Measurements from ENCODE around the gene CANT1.
A peak's percentile ranks its signal among the peaks of the same experiment; 100 is the strongest.

CANT1 gene

DNA sequence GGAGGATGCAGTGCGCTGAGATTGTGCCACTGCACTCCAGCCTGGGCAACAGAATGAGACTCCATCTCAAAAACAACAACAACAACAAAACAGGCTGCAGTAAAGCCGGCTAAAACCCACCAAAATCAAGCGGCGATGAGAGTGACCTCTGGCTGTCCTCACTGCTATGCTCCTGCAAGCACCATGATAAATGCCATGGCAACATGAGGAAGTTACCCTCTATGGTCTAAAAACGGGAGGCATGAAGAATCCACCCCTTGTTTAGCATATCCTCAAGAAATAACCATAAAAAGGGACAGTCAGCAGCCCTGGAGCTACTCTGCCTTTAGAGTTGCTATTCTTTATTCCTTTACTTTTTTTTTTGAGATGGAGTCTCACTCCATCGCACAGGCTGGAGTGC, 21.4 kb downstream of the CANT1 start:
- Histone ChIP-seq H3K36me3 (peaks cover 41% of the 10 kb centered on the region), H3K9me3 (no peaks in the 10 kb centered on the region), H3K4me3 (no peak overlapping the region), H3K27me3 (no peaks in the 10 kb centered on the region), H3K27ac (no peak overlapping the region), H3K4me2 (peak overlapping the region; percentile 75), H4K20me1 (peaks cover 21% of the 10 kb centered on the region), H3K9ac (no peak overlapping the region), H3K4me1 (peaks cover 37% of the 10 kb centered on the region)
- TF ChIP-seq Cebpa-rat (IDR thresholded peaks at IDR 0.05): no peak

DNA sequence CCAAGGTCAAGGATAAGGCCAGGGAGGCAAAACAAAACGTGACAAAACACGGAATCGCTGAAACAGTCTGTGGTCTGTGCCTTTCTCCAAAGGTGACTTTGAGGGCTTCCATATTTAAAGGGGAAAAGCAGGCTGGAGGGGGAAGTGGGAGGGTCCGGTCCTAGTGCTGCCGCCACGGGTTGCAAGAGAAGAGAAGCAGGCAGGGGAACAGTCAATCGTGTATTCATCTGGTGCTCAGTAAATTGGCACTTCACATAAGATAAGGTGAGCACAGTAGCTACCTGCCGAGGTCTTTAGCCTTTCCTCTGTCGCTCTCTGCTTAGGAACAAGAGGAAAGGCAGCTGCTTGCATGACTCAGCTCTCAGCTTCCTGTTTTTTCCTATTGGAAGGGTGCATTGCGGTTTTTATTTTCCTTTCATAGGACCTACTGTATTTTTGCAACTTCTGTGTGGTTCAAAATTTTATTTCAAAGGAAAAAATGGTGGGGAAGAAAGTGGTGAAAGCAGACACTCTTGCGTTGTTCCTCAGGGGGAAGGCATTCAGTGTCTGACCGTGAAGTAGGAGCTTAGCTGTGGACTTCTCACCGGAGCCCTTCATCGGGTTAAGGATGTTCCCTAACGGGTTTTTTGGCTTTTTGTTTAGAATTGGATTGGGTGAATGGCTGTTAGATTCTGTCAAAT, 22.8 kb downstream of the CANT1 start:
- H3K36me3 ChIP-seq: peaks cover 27% of the 10 kb centered on the region
- H3K9me3 ChIP-seq: no peaks in the 10 kb centered on the region
- H3K9ac ChIP-seq: no peak overlapping the region
- peaks cover 8% of the 10 kb centered on the region; the same call in 1 of the 2 replicates for H4K20me1 ChIP-seq
- peak overlapping the region; percentile 1; the same call in 1 of the 2 replicates for H3K27ac ChIP-seq
- H3K4me1 ChIP-seq: peaks cover 40% of the 10 kb centered on the region
- no peaks in the 10 kb centered on the region for H3K27me3 ChIP-seq
- peak overlapping the region; percentile 75 for H3K4me2 ChIP-seq
- no peak for TF ChIP-seq Cebpa-rat (IDR thresholded peaks at IDR 0.05)
- no peak overlapping the region for H3K4me3 ChIP-seq

- TF ChIP-seq Cebpa-rat (IDR thresholded peaks at IDR 0.05): no peak
Observed at GRCh38 chr17:78986048-78986648, 23.4 kb downstream of the CANT1 start.

GRCh38 chr17:78985395-78985794, 24.2 kb downstream of the CANT1 start:
- Histone ChIP-seq H3K27ac (no peak overlapping the region), H3K9me3 (no peaks in the 10 kb centered on the region), H3K27me3 (no peaks in the 10 kb centered on the region), H3K36me3 (peaks cover 13% of the 10 kb centered on the region), H4K20me1 (no peaks in the 10 kb centered on the region), H3K4me3 (no peak overlapping the region), H3K4me1 (peaks cover 54% of the 10 kb centered on the region), H3K9ac (no peak overlapping the region), H3K4me2 (peak overlapping the region; percentile 75; the same call in 1 of the 2 replicates)
- no peak for TF ChIP-seq Cebpa-rat (IDR thresholded peaks at IDR 0.05)

More at GRCh38 chr17:78986048-78986648, 23.4 kb downstream of the CANT1 start:
- Histone ChIP-seq H3K4me2 (peak overlapping the region; percentile 75), H3K27ac (peak overlapping the region; percentile 1; the same call in 1 of the 2 replicates), H3K4me1 (peaks cover 46% of the 10 kb centered on the region), H3K4me3 (no peak overlapping the region), H3K27me3 (no peaks in the 10 kb centered on the region), H4K20me1 (peaks cover 1% of the 10 kb centered on the region; the same call in 1 of the 2 replicates), H3K9ac (no peak overlapping the region), H3K36me3 (peaks cover 21% of the 10 kb centered on the region), H3K9me3 (no peaks in the 10 kb centered on the region)

GRCh38 chr17:78981010-78981888, 28.3 kb downstream of the CANT1 start:
- peaks cover 9% of the 10 kb centered on the region; the same call in 1 of the 2 replicates for H3K36me3 ChIP-seq
- H3K9me3 ChIP-seq: no peaks in the 10 kb centered on the region
- H3K9ac ChIP-seq: peak overlapping the region; percentile 73
- peak overlapping the region; percentile 87 for H3K27ac ChIP-seq
- no peak for TF ChIP-seq Cebpa-rat (IDR thresholded peaks at IDR 0.05)
- H3K4me2 ChIP-seq: peak overlapping the region; percentile 97
- H4K20me1 ChIP-seq: peaks cover 20% of the 10 kb centered on the region; the same call in 1 of the 2 replicates
- no peak overlapping the region; the same call in 1 of the 2 replicates for H3K4me3 ChIP-seq
- H3K27me3 ChIP-seq: no peaks in the 10 kb centered on the region
- peaks cover 67% of the 10 kb centered on the region for H3K4me1 ChIP-seq

DNA sequence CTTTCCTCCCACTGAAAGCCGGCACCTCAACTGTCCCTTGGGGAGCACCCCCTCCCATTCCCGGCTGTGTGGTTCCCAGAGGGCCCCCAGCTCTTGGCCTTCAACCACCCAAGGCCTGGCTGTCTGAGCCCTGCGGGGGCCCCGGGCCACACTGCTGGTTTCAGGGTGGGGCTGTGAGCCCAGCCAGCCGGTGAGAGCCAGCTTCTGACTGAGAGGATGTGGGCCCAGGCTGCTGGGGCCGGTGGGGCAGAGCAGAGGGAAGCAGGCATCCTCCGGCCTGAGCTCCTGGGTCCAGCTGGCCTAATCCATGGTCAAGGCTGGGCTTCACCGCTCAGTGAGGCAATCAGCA, 29.0 kb downstream of the CANT1 start:
- Histone ChIP-seq H3K4me1 (peaks cover 67% of the 10 kb centered on the region), H3K27ac (peak overlapping the region; percentile 87), H3K9me3 (no peaks in the 10 kb centered on the region), H3K4me3 (peak overlapping the region; percentile 62), H3K27me3 (no peaks in the 10 kb centered on the region), H3K36me3 (peaks cover 15% of the 10 kb centered on the region; the same call in 1 of the 2 replicates), H3K4me2 (peak overlapping the region; percentile 97), H3K9ac (peak overlapping the region; percentile 73), H4K20me1 (peaks cover 24% of the 10 kb centered on the region; the same call in 1 of the 2 replicates)
- TF ChIP-seq Cebpa-rat (IDR thresholded peaks at IDR 0.05): no peak

DNA sequence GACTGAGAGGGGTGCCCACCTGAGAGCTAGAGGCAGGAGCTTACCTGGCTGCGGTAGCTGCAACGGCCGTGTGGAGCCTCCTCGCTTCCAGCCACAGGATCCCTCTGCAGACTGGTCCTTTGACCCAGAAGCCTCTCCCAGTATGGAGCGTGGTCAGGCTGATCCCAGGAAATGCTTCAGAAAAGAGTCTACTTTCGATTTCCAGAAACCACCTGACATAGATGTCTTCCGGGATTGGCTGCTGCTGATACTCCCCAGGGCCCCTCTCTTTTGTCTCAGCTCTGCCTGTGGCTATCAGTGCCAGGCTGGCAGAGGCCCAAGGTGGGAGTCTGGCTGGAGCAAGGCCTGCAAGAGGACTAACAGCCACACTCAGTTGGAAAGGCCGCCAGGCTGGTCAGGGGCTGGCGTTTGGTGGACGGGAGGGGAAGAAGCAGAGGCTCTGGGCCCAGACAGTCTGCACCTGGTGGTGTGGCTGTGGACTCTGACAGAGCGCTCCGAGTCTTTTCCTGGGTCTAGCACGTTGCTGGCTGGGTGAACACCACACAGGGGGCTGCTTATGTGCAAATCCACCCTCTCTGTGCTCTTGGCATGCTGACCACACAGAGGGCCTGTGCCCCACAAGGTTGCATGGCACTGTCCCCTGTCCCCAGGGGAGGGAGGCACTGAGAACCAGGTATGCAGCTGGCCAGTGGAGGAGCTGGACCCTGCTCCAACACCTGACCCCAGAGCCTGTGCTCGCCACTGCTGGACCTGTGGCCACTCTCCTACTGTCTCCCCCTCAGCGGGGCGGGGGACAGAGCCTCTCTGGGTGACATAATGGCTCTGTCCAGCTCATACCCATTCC, 29.6 kb downstream of the CANT1 start, which contains the start of gene LGALS3BP:
LGALS3BP (minus strand) TSS at position 144 of the 844 bp plus-strand sequence. CDS start 2,732 bp downstream, outside the sequence.
- H3K9ac ChIP-seq: peak within 1 kb of the TSS; percentile 73

DNA sequence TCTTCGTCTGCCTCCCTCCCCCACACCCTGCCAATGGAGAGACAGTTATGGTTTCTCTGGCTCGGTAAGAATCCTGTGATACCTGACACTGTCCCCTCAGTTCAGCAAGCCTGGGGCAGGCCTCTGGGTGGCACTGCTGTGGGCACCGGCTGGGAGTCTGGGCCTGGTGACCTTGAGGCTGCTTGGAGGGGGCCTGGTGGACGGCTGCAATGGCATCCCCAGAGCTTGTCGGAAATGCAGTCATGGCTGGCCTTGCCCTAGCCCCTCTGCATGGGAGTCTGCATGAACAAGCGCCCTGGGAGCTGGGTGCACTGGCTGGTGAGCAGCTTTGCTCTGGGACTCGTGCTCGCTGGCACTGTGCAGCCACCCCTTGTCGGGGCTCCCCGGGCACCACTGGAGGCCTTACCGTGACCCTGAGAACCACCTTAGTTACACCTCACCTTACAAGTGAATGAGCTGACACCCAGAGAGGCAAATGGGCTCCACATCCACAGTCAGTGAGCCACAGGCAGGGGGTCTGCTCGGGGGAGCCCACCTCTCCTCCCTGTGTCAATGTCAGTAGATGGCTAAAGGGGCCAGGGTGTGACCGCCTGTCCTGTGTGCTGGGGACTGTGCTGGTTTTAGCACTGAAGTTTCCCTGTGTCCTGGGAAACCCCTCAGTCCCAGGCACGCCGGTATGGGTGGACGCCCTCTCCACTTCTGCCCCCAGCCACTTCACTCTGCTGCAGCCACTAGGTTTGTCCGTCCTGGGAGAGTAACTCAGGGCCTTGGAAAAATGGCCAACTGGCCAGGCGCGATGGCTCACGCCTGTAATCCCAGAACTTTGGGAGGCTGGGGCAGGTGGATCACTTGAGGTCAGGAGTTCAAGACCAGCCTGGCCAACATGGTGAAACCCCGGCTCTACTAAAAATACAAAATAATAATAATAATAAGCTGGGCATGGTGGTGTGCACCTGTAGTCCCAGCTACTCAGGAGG, 31.3 kb downstream of the CANT1 start:
- peaks cover 35% of the 10 kb centered on the region; the same call in 1 of the 2 replicates for H4K20me1 ChIP-seq
- H3K4me2 ChIP-seq: peak overlapping the region; percentile 97
- H3K9ac ChIP-seq: peak overlapping the region; percentile 73; the same call in 1 of the 2 replicates
- no peaks in the 10 kb centered on the region for H3K27me3 ChIP-seq
- H3K9me3 ChIP-seq: no peaks in the 10 kb centered on the region
- TF ChIP-seq Cebpa-rat (IDR thresholded peaks at IDR 0.05): no peak
- peak overlapping the region; percentile 87 for H3K27ac ChIP-seq
- H3K36me3 ChIP-seq: peaks cover 34% of the 10 kb centered on the region
- peaks cover 71% of the 10 kb centered on the region for H3K4me1 ChIP-seq
- peak overlapping the region; percentile 62 for H3K4me3 ChIP-seq

More for the DNA sequence above, 29.6 kb downstream of the CANT1 start, which contains the start of gene LGALS3BP:
- no peaks in the 10 kb centered on the region for H3K9me3 ChIP-seq
- H3K27ac ChIP-seq: peak within 1 kb of the TSS; percentile 87
- H3K27me3 ChIP-seq: no peaks in the 10 kb centered on the region
- H3K4me3 ChIP-seq: peak within 1 kb of the TSS; percentile 62
- peak within 1 kb of the TSS; percentile 97 for H3K4me2 ChIP-seq
- peaks cover 19% of the 10 kb centered on the region for H3K36me3 ChIP-seq
- H4K20me1 ChIP-seq: peaks cover 29% of the 10 kb centered on the region; the same call in 1 of the 2 replicates
- H3K4me1 ChIP-seq: peaks cover 70% of the 10 kb centered on the region
- TF ChIP-seq Cebpa-rat (IDR thresholded peaks at IDR 0.05): no peak

Measured in BLaER1 (cell line).